ENCODE measurements around the gene DAAM2.

GRCh38 chr6:39818695-39819094, 26.5 kb downstream of the DAAM2 start:
- TF ChIP-seq CTCF (conservative IDR thresholded peaks at IDR 0.05): no peak
- no peak for TF ChIP-seq ZFX (IDR thresholded peaks at IDR 0.05)

Data from C4-2B (cell line).